NCI-H1436 (cell line): Measurements from ENCODE around the gene PSMD14.
"Not testable (repeated sequence)": the region's sequence is repeated elsewhere in the genome, so short reads cannot be mapped to it uniquely, and the experiment has no call there.

Experiments
- DNase-seq: peaks from one replicate; lab custom pipeline; 2025; lab: John Stamatoyannopoulos, UW

Gene PSMD14

DNA sequence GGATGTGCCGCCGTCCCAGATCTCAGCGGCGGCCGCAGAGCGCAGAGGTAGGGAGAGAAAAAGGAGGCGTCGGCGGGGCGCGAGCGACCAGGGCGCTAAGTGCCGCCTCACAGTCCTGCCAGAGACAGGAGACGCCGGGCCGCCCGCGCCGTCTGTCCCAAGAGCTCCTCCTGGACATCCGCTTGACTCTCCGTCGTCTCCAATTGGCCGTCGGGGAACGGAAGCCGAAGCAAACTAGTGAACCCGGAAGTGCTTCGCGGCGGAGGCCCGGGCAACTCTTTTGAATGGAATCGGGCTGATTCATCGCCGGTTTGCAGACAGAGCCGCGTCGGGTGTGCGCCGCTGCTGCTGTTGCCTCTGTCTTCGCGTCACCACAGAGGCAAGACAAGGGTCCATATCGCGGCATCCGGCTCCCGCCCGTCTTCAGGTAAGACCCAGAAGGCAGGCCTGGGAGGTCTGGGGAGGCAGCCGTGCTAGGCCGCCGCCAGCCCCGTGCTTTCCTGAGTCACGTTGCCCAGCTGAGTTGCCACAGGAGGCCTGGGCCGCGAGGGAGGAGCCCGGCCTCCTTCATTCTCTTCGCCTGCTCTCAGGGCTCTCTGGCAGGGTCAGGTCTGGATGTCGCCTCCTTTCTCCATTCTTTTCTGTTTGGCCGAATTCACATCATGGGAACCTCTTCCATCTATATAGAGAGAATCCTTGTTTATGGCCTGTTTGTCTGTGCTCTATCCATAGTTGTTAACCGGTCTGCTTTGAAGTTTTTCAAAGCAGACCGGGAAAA, at the start of gene PSMD14:
Gene PSMD14 (plus strand): TSS at position 248 of the 778 bp plus-strand sequence. CDS start 10,401 bp downstream, outside the sequence.
- peak; percentile 90 for DNase-seq

DNA sequence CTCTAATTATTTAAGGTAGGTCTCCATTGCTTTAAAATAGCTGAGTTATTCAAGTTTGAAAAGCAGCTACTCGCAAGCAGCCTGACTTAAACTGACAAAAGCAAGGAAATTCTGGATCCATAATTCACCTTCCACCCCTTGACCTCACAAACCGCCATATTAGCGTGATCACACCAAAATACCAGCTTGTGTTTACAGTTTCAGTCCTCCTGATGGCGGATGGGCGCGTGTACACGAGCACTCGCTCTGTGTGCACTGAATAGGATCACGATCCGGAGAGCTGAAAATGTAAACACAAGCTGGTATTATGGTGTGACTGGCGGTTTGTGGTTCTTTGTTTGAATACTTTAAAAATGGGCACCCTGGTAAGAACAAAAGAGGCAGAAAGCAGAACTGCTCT, 42.4 kb upstream of the PSMD14 start:
- DNase-seq, result no peak

DNA sequence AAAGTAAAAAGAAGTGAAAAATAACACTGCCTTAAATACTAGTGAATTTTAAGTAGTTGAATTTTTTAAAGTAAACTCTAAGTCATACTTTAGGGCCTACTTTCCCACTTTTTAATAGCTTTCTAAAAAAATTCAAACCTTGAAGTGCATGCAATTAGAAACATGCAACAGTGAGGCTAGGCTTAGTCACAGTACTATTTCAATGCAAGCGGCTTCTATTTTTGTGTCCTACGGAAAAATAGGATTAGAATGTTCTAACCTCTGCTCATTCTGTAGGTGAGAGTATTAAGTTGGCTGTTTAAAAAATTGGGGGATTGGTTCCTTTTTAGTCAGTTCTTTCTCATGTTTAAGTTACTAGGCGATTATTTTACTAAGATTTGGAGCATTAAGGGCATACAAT, 39.1 kb upstream of the PSMD14 start:
- no peak for DNase-seq

DNA sequence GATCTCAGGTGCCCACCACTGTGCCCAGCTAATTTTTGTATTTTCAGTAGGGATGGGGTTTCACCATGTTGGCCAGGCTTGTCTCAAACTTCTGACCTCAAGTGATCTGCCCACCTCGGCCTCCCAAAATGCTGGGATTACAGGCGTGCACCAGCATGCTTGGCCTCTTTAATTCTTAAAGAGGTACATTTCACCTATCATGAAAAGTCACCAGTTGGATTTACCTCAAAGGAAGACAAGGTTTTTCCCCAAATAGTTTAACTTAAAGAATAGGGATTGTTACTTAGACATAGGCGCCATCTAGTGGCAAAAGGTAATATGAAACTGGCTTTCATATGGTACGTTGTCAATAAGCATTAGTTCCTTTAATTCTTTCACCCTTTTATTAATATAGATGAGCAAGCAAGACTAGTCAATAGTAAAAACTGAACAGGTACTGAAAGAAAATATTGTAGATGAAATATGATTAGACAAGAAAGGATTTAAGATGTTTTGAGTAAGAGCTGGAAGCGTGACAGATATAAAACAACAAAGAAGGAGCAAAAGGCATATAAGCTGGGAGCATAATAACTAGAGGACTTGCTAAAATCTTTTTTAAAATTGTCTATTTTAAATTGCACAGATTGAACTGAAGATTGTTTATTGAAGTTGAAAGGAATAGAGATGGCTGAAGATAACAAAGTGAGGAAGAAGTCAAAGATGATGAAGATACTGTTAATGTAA, 35.0 kb upstream of the PSMD14 start:
- DNase-seq, result peak; percentile 60

DNA sequence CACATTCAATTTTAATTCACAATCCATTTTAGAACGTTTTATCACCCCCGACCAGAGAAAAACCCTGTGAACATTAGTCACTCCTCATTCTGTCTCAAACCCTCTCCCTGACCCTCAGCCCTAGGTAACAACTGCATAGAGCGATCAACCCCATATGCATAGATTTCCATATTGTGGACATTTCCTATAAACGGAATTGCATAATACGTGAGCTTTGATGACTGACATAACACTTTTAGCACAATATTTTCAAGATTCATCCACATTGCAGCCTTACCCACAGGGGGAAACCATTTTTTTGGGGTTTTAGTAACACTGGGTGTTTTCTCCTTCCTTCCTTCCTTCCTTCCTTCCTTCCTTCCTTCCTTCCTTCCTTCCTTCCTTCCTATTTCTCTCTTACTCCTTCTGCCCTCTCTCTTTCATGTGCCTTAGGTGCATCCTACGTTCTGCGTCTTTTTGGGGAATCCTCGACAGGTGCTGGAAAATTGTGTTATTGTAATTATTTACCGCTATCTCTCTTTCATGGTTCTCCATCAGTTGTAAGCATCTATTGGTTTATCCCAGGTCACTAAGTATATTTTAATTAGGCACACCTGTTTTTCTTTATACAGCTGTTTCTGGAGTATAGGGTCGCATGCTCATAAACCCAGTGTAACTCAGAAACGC, 29.5 kb upstream of the PSMD14 start:
- not testable (repeated sequence) for DNase-seq

DNA sequence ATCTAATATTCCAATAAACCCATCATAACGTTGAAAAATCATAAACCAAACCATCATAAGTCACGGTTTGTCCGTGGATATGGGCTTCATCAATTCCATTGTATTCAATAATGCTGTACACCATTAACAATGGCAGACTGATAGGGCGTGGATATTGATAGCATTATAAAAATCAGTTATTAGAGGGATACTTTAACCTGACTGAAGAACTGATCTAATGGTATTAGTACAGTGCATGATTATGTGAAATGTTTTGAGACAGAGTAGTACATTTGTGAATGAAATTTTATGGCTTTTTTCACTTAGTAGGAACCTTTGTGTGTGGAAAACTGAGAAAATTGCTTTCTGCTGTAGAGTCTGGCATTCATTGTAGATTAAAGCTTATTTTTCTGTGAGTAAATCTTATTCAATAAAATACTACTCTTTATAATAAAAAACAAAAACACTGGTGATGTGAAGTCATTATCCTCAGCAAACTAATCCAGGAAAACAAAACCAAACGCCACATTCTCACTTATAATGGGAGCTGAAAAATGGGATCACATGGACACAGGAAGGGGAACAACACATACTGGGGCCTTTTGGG, 28.9 kb upstream of the PSMD14 start:
- DNase-seq, result not testable (repeated sequence)

DNA sequence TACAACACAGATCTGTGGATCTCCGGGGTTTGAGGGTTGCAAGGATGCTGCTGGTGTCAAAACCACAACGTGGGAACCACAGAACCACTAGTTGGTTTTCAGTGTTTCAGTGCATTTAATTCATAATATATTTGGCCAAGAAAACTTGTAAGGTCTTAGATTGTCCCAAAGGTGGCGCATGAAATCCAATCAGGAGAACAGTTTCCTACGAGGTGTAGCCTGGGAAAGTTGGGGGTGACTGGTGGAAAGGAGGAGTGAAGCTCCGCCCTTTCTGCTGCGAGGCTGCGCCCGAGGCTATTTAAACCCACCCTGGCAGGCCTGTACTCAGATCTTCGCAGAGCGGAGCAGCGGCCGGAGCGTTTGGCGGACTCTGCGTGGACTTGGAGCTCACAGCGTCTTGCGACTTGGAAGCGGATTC, 27.3 kb upstream of the PSMD14 start:
- not testable (repeated sequence) for DNase-seq

DNA sequence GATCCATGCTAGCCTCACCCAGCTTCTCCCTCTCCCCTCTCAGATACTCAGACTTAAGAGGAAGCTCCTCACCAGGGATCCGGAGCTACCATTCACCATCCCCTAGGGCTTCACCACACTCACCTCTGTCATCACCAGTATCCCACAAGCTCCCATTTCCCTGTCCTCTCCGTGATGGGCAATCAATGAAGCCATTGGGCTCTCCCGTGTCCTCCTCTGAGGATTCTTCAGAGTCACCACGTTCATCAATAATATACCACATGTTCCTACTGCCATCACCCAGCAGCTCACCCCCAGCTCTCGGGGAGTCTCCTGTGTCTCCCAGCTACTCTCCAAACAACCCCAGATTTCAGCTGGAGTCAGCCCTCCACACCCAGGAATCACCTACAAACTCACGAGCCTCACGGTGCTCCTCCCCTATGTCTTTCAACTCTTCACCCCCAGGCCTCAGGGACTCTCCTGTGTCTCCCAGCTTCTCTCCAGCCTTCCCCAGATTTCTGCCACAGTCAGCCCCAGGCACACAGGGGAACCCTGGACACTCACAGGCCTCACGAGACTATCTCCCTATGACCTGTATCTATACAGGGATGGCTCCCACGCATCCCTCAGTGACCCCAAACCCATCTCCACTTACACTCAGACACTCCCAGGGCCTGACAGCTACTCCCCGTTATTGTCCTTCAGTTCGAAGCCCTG, 26.5 kb upstream of the PSMD14 start:
- DNase-seq, result not testable (repeated sequence)

DNA sequence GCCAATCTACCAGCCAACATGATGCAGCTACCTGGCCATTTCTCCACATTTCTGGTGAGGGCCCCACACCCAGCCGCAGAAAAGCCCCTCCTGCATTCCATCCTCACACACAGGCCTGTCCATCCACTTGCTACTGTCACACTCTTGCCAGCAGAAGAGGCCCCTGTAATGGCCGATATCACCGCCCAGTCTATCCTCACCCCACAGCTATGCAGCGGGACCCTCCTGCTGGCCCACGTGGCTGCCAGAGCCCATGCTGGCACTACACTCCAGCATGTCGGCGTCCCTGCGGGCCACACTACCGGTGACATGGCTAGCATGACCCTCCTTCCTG, 25.9 kb upstream of the PSMD14 start:
- DNase-seq, result not testable (repeated sequence)

DNA sequence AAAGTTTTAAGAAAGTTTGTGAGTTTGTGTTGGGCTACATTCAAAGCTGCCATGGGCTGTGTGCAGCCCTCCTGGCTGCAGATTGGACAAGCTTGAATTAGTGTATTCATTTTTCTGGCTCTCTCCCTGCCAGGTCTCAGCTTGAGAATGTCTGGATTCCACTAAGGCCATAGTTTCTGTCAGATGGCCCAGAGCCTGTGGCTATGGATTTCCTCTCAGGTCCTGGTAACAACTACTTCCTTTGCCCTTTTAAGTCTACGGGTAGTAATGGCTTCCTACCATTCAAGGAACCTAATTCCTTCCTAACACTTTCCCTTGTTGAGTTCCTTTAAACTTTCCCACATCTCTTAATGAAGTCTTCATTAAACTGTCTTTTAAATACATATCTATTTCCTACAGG, 24.3 kb upstream of the PSMD14 start:
- no peak for DNase-seq

DNA sequence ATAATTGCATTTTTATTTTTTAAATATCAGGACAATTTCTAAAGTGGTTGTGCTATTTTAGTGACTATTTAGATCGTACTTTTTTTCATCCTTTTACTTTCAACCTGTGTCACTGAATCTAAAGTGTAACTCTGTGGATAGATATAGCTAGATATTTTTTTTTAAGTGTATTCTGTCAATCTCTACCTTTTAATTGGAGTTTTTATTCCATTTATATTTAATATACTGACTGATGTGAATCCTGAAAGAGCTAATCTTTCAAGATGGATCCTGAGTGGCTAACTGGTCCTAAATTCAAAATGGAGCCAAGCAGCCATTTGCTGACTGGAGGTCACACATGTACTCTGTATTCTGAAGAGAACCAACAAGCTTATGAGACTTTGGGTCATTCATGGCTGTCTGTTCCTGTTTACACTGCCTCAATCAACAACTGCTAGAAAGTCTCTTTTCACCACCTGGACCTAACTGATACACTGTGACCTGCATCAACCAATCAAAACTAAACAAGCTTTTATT, 4.6 kb upstream of the PSMD14 start:
- no peak for DNase-seq

DNA sequence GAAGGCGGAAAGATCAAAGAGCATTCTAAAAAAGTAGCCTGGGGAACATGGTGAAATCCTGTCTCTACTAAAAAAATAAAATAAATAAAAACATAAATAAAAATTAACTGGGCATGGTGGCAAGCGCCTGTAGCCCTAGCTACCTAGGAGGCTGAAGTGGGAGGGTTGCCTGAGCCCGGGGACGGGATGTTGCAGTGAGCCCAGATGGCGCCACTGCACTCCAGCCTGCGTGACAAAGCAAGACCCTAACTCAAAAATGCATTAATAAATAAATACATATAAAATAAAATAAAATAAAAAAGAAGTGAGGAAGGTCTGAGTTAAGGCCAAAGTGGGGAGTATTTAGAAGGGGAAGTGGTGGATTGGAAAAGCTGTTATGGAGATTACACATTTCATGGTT, 1.3 kb upstream of the PSMD14 start:
- DNase-seq, result no peak

DNA sequence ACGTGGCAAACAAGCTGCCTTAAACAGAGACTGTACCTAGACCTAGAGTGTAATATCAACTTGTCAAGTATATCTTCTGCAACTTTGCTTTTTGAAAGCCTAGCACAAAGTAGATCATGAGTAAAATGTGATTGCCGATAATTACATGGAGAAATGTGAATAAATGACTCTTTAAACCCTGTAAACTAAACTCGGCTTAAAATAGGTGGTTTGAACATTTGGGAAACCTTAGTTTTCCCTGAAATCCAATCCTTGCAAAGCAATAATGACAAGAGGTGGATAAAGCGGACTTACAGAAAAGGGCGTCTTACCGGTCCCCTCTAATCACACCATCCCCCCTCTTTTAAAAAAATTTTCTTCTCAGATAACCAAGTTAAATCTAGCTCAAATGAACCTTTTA, 549 bp upstream of the PSMD14 start:
- DNase-seq, result no peak

DNA sequence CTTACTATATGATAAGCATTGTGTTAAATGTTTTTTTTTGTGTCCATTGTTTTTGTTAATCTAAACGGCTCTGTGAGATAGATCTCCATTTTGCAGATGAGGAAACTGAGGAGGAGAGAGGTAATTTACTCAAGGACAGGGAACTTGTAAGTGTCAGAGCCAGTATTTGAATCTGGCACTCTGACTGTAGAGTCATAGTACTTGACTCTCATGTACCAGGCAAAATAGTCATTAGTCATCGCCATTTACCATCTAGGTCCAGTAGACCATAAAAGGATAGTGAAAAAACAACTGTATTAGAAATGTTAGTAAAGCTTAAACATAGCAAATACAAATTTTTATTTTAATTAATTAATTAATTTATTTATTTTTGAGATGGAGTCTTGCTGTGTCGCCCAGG, 4.8 kb downstream of the PSMD14 start:
- no peak for DNase-seq

DNA sequence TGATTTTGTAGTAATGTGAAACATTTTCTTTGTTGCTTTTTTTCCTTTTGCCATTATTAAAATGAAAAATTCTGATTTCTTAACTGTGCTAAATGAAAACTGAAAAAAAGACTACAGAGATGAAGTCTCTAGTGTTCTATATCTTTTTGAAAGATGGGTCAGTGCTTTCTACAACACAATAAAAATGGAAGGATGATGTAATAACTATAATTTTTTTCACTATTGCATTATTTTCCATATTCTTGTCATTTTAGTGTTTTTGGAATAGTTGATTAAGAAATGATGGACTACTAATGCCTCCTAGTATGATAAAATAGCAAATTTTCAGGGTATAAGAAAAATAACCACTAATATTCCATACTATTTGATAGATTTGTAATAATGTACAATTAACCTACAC, 7.2 kb downstream of the PSMD14 start:
- no peak for DNase-seq

DNA sequence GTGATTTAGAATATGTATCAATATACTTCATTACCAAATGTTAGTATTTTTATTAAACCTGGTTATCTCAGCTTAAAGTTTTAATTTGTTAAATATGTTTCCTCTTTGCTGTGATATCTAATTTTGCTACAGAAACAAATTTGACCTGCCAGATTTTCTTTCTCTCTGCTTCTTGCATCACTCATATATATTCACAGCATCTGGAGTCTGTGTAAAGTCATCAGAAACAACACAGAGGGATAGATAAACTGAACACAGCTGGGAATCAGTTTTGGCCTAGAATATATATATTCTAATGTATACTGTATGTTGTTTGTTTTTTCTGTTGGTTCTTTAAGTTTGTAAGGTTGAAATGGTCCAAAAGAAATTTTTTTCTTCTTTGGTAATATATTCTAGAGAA, 8.5 kb downstream of the PSMD14 start:
- DNase-seq, result no peak

DNA sequence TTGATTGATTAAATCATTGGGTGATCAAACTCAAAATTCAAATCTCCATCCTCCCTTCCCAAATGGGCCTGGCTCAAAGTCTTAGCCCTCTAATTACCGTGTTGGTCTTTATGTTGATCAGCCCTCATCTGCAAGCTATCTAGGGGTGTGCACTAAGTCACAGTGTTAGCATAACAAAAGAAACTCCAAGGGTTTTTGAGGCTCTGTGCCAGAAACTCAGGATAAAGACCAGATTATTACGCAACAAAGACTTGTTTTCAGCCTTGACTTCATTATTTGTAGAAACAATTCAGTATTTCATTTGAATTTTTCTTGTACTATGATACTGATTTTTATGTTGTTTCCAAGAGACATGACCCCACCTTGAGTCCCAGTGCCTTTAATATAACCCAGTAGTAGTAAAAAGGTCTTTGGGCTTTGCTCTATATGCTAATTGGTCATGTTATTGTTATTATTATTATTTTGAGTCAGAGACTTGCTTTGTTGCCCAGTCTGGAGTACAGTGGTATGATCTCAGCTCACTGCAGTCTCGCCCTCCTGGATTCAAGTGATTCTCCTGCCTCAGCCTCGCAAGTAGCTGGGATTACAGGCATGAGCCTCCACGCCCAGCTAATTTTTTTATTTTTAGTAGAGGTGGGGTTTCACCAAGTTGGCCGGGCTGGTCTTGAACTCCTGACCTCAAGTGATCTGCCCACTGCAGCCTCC, 13.9 kb downstream of the PSMD14 start:
- DNase-seq, result no peak

DNA sequence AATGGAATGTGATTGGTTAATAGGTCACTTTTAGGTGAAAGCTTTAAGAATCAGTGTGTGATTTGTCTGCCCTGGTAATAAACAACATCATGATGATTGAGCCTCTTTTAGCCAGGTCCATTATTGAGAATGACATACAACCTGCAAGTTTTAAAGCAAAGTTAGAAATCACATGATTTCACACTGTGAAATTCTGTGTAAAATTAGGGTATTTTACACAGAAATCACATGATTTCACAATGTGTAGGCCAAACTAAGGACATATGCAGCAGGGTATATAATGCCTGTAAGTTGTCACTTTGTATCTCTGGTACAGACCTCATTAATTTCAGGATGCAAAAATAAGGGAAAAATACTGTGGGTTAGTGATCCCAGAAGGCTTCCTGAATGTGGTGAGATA, 16.7 kb downstream of the PSMD14 start:
- no peak for DNase-seq

DNA sequence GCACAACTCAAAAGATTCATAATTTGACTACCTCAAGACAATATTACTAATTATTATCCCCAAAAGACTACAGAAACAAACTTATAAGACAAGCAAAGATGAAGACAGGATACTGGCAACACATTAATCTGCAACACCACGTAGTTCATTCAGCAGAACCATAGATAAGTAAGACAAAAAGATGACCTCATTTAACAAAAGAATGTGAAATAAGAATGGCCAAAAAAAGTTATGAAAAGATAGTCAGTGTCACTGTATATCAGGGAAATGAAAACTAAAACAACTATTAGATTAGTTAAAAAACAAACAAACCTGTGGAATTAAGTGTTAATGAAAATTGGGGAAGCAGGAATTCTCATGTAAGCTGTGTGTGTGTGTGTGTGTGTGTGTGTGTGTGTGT, 19.4 kb downstream of the PSMD14 start:
- no peak for DNase-seq

DNA sequence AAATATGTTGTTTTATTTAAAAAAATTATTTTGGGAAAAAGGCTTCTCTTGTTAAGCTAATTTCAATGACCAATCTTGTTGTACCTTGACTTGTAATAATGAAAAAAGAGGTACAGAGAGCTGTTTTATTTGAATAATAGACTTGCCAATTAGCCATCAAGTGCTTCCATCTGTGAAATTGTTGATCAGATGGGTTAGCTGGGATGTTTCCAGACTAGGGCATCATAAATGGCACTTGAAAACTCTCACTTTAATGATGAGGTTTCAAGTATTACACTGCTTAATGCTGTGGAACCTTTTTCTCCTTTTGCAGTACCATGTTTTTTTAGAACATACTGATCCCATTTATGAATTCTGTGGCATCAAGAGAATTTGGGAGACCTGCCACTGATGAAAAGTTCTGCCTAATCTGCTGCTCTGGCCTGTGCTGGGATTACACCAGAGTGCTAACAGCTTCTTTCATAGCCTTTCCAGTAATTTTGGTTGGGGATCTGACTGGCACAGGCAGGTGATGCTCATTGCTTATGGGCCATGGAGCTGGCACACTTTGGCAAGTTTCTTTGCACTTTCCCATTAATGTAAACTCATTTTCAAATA, 24.2 kb downstream of the PSMD14 start:
- no peak for DNase-seq

DNA sequence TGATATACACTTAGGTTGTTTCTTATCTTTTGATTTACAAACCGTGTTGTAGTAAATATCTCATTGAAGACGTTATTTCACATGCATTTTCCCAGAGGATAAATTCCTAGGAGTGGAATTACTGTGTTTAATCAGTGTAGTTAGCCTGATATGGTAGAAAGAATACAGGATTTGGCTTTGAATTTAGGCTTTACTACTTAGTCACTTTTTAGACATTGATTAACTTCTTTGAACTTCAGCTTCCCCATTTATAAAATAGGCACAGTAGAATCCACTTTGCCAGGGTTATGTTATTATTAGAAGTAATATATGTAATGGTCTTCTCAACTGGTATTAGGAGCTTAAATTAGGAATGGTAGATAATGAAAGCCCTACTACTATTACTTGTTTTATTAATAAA, 27.4 kb downstream of the PSMD14 start:
- no peak for DNase-seq
